Right lung (tissue), 5 donors: Measurements from ENCODE around the gene SNPH. TPM values are rescaled to one million over a fixed set of nuclear protein-coding genes. Genes with fewer than 3 reads are reported as not detected.
A peak's percentile ranks its signal among the peaks of the same experiment; 100 is the strongest.

ENCODE experiments used
- DNase-seq, 2 donors: peaks; one replicate each; pipeline ENCODE4 v3.0.0-alpha.2; 2013
- polyA plus RNA-seq, 5 donors: library from polyadenylated mRNA; unstranded; fragments of 120-200 nt; gene quantifications; one replicate each; pipeline versions ENCODE4 v1.2.1 to v1.2.3, GENCODE V29; 2013; ENCODE audit warnings: inconsistent platforms in 1 of 5, low replicate concordance in 1 of 5; ENCODE audit not compliant: insufficient read length in 5 of 5, insufficient read depth in 1 of 5

The SNPH gene
- polyA plus RNA-seq, 5 donors, result 1.5 to 3.4 (median 2.2) TPM

DNA sequence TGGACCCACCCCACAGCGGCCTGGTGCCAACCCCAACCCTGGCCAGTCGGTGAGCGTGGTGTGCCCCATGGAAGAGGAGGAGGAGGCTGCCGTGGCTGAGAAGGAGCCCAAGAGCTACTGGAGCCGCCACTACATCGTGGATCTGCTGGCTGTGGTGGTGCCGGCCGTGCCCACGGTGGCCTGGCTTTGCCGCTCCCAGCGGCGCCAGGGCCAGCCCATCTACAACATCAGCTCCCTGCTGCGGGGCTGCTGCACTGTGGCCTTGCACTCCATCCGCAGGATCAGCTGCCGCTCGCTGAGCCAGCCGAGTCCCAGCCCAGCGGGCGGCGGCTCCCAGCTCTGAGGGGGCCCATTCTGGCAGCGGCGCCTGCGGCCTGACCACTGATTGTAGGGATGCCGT lies 39.6 kb downstream of the SNPH start:
- DNase-seq, result no peak

DNA sequence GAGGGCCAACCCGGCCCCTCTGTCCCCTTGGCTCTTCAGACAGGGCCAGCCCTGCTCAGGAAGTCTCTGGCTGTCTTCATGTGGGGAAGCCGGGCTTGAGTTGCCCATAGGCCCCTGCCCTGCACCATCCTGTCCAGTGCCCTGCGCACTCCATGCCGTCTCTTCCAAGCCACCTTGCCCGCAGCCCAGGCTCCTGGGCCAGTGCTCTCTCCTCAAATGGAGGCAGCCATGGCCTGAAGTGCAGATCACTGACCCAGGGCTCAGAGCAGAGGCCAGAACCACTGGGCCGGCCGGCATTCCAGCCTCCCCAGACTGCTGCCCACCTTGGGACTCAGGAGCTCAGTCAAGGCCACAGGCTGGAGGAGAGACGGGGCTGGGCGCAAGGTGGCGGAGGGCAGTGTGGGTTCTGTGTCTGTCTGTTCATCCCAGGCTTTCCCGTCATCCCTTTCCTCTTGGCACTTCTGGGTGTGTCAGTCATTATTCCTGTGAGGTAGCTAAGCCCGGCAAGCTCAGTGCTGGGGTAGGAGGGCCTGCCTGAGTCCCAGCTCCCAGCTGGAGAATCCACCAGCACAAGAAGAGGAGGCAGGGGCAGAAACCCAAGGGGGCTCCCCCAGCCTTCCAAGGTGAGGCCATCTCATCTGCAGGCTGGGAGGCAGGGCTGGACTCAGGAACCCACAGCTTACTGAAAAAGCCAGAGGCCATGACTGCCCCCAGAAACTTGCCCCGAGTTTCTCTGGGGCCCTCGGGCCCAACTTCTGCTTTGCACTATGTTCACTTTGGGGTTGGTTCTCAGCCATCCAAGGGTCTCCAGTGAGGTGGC lies 40.4 kb downstream of the SNPH start:
- no peak for DNase-seq

DNA sequence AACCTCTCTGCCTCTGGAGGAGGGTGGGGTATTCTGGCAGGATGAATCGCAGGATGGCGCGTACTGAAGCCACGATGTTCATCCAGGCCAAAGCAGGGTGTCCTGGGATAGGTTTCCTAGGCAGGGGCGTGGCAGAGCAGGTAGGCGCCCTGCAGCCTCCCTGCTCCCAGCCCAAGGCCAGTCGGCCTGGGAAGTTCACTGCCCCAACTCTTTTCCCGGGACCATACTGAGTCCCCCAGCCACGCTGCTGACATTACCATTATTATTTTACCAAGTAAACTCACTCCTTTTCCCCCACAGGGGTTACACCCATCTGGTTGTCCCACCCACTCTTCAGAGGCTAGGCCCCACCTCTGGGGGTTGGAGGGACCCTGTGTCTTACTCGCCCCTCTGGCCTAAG lies 41.1 kb downstream of the SNPH start:
- no peak for DNase-seq

DNA sequence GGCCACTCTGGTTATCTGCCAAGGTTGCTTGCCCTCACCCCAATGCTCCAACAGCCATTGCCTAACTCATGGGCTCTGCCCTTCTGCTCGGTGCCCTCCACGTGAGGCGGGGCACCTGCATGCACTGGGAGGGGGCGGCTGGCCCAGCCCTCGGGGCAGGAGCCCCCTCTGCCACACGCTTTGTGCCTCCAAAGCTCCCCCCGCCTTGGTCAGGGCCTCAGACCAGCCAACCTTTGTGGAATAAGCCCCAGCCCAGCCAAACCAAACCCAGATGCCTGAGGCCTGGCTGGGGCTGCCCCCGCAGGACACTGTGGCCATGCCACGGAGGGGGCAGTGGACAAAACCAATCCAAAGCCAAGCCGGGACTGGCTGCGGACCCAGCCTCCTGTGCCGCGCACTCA lies 41.5 kb downstream of the SNPH start:
- DNase-seq, result no peak

DNA sequence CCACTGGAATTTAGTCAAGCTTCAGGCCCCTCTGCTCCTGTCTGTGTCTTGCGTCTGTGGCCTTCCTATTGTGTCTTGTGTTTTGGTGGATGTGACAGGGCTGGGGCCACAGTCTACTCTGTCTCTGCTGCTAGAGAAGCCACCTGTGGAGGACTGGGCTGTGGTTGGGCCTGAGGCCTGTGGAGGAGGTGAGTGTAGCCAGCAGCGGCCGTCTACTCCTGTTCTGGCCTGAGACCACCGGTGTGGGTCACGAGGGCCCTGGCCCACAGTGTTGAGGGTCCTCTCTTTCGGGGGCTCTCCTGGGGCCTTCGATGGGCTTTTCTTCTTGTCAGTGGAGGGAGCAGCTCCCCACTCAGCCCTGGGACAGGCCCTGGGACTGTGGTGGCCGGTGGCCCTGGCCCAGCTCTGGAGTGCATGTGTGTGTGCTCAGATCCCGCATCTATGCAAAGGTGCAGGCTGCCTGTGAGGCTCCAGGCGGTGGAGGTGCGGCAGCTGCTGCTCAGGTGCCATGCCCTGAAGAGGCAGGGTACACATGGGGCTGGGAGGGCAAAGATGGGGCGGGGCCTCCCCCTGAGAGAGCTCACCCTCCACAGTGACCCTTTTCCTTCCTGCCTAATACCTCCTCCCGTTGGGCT lies 42.1 kb downstream of the SNPH start:
- no peak for DNase-seq

DNA sequence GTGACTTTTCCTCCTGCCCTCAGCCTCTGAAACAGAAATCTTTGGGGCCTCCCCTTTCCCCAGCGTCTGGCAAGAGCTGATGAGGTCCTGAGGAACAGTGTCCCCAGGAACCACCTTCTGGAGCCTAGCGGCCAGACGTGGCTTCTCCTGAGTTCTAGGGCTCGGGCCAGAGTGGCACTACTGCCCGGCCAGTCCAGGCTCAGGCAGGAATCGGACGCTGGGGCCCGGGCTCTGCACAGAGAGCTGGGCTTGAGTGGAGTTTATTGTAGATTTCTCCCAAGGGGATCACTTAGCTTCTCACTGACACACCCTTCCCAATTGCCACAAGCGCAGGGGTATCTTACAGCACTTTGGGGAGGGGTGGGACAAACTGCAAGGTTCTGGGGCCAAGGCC lies 42.6 kb downstream of the SNPH start:
- DNase-seq, result no peak

GRCh38 chr20:1309439-1309847 lies 43.3 kb downstream of the SNPH start:
- DNase-seq, result no peak

- DNase-seq, result no peak
Measured at GRCh38 chr20:1310071-1310470, 44.0 kb downstream of the SNPH start.

DNA sequence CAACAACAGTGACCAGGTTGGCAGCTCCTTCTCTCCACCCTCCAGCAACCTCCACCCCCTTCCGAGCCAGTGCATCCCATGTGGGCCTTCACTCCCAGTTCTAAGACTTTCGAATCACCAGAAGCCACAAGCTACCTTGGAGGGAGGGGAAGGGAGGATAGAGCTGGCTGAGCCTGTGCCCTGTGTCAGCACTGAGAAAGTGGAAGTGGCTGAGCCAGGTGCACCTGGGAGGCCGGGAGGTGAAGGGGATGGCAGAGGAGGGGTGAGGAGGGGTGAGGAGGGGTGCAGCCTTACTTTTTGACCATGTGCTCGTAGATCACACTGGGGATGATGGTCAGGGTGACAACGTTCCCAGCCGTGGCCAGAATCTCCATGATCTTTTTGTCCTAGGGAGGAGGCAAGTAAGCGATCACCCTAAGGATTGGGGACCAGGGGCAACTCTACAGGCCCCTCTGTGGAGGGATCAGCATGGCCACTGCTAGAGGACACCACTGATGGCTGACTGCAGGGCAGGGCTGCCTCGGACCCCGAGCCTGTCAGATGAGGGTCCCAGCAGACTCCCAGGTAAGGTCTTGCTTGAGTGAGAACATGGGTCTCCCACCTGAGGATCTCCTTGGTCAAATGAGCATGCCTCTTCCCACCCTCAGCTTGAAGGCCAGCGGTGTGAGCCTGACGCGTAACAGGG lies 44.6 kb downstream of the SNPH start:
- DNase-seq, result no peak

- DNase-seq, result no peak
Measured at GRCh38 chr20:1312308-1312707, 46.2 kb downstream of the SNPH start.

DNA sequence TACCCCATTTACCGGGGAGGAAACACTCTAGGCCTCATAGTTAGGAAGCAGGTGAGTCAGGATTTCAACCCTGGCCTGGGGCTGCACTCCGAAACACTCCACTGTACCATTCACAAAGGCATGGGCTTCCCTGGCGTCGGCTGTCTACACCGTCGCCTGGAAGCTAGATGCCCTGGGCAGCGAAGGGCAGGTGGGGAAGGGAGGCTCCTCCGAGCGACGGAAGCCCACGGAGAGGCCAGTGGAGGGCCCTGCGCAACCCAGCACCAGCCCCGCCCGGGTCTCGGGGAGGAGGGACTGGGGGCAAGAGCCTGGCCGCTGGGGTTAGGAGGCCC lies 46.8 kb downstream of the SNPH start:
- no peak for DNase-seq

- peak; percentile 65 to 68 for DNase-seq
Measured at GRCh38 chr20:1313236-1313964, 47.3 kb downstream of the SNPH start.

- no peak for DNase-seq
Measured at GRCh38 chr20:1315804-1316203, 49.7 kb downstream of the SNPH start.

- no peak for DNase-seq
Measured at GRCh38 chr20:1317545-1318255, 51.6 kb downstream of the SNPH start.

DNA sequence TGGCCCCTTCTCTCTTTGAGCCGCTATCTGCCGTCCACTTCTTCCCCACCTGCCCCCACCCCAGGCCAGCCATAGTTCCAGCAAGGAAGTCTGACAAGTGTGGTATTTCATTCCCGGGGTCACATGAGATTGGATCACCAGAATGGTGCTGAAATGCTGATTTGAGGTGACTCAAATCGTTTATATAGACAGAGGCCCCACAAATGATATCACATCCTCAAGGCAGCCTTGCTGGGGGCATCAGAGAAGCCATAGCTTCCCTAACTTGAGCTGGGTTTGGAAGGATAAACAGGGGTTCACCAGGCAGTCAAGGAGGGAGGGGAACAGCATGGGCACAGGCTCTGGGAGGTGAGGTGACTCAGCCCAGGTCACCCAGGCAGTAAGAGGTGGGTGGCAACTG lies 53.0 kb downstream of the SNPH start:
- no peak for DNase-seq

DNA sequence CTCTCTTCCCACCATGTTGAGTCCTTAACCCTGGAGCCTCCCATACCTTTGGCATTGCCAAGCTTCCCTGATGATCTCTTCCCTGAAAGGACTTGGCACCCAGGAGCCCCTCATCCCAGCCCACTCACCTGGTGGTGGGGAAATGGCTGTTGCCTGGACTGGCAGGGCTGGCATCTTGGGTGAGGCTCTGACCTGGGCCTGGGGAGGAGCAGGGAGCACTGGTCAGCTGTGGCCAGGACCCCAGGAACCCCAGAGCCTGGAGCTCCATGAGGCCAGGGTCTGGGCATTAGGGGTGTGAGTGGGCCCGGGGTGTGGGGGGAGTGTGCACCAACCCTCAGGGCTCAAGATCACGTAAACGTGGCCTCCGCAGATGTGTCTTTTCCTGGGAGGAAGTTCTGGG lies 53.4 kb downstream of the SNPH start:
- DNase-seq, result no peak

DNA sequence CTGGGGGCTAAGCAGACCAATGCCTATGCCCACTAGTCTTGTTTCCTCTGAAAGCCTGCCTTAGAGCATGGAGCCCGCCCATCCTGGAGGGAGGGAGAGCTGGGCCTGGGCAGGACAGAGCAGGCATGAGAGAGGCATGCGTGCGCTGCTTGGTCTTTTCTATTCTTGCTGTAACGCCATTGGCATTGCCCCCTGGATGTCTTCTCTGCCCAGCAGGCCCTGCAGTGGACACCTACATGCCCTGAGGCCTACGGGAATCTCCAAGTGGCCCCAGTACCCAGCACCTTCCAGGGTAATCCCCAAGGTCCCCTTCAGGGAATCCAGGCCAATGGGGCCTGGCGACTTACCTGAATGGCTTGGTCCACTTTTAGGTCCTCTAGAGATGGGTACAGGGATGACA lies 53.9 kb downstream of the SNPH start:
- no peak for DNase-seq

GRCh38 chr20:1320902-1321653 lies 55.0 kb downstream of the SNPH start:
- no peak for DNase-seq

- no peak for DNase-seq
Measured at GRCh38 chr20:1321654-1321939, 55.5 kb downstream of the SNPH start.

DNA sequence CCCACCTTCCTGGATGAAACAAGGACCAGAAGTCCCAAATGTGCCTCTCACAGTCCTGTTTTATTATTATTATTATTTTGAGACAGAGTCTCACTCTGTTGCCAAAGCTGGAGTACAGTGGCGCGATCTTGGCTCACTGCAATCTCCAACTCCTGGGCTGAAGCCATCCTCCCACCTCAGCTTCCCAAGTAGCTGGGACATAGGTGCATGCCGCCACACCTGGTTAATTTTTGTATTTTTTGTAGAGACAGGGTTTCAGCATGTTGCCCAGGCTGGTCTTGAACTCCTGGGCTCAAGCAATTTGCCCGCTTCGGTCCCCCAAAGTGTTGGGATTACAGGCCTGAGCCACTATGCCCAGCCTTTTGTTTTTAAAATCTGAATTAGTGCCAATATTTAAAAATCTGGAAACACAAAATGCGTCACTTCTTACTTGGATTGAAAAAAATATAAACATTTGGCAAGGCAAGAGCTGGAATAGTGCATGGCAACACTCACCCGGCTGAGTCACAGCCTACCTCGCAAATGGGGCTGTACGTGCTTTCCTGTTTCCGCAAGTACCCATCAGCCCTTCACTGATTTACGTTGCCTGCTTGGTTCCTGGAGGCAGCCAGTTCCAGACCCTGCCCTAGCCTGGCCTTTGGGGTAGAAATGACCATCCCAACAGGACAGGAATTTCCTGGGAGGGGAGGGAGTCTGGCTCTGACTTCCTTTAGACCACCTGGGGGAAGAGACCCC lies 56.6 kb downstream of the SNPH start:
- DNase-seq, result peak in 1 of 2 donors; percentile 44

GRCh38 chr20:1323256-1323655 lies 57.2 kb downstream of the SNPH start:
- no peak for DNase-seq
